GM18508 (cell line): ENCODE measurements around the gene MFNG.

Source experiments
- ATAC-seq: cut with Tn5 transposase; IDR thresholded peaks from one replicate; pipeline ENCODE4 v1.9.1; 2021; ENCODE audit warnings: moderate number of reproducible peaks; ENCODE audit not compliant: insufficient read depth, unreplicated experiment

Gene MFNG

DNA sequence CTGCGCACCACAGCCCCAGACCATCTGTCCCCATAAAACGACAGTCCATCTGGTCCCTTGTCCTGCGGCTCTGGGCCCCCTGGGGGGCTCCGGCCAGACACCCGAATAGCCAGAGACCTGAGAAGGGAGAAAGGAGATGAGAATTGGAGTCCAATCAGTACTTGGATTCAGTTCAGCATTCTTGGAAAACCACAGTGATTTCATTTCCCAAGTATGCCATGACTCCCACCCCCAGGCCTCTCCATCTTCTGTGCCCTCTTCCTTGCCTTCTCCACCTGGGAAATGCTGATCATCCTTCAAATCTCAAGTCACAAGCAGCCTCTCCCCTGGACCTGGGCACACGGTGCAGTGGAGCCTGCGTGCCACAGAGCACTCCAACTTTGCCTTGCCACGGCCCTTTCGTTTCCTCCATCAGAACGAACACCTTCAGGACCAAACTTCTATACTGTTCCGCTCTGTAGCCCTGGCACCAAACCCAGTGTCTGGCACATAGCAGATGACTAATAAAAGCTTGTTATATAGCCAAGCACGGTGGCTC is 10.9 kb upstream of the MFNG start:
- ATAC-seq: no peak

DNA sequence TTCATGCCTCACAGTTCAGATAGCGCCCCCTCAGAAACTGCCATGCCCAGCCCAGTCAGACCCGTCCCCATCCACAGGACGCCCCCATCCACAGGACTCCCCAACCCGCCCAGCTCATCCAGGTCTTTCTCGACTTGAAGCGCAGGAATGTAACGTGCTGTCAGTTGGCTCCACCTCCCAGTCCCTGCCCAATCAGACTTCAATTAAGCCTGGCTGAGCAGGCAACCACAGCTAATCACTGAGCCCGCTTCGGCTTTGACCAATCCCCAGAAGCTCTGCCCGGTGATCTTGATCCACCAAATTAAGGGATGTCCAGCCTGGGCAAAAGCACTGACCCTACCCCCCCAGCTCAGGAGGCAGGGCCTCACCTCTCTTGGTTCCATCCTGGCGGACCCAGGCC is 10.5 kb upstream of the MFNG start:
- ATAC-seq: no peak

DNA sequence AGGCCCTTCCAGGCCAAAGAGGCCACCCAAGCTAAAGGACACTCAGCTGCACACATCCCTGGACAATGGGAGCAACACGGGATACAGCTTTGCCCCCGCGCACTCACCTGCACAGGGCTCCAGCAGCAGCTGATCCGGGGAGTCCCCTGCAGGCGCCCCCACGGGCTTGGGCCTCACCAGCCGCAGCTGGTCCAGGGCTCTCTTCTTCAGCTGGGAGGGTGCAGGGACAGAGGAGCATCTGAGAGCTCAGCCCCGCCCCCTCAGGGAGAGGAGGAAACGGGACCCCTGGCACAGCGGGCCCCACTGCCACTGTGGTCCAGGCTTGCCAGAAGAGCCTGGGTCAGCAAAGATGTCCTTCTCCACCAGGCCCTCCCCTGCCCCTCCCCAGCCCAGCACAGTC is 7.8 kb upstream of the MFNG start:
- no peak for ATAC-seq

DNA sequence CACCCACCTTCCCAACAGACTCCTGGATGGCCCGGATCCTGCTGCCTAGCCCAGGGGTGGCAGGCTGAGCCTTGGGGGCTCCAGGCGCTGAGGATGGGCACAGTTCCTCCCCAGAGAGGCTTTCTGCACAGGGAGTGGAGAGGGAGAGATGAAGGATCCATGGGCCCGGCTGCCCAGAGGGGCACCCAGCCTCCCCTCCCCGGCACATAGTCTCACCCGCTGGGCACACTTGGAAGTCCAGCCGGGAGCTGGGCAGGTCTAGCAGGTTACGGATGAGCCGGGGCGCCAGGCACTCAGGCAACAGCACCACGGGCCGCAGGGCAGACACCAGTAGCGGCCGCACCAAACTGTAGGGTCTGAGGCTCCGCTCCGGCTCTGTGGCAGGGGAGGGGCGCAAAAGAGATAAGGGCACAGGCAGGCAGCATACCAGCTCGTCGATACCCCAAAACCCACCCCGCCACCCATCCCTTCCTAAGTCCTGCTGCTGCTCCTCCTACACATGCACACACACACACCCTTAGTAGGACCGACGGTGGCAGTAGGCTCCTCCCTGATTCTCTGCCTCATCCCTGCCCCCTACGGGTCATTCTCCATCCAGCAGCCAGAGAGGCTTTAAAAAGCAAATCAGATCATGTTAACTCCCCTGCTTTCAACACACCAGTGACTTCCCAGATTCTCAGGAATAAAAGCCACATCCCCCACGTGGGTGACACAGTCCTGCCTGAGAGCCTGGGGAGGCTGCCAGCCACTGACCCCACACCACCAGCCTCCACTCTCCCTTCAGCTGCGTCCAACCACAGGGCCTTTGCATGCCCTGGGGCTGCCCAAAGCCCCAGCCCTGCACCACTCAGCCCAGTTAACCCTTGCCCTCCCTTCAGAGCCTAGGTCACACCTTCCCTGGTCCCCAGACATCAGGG is 6.5 kb upstream of the MFNG start:
- ATAC-seq: no peak

DNA sequence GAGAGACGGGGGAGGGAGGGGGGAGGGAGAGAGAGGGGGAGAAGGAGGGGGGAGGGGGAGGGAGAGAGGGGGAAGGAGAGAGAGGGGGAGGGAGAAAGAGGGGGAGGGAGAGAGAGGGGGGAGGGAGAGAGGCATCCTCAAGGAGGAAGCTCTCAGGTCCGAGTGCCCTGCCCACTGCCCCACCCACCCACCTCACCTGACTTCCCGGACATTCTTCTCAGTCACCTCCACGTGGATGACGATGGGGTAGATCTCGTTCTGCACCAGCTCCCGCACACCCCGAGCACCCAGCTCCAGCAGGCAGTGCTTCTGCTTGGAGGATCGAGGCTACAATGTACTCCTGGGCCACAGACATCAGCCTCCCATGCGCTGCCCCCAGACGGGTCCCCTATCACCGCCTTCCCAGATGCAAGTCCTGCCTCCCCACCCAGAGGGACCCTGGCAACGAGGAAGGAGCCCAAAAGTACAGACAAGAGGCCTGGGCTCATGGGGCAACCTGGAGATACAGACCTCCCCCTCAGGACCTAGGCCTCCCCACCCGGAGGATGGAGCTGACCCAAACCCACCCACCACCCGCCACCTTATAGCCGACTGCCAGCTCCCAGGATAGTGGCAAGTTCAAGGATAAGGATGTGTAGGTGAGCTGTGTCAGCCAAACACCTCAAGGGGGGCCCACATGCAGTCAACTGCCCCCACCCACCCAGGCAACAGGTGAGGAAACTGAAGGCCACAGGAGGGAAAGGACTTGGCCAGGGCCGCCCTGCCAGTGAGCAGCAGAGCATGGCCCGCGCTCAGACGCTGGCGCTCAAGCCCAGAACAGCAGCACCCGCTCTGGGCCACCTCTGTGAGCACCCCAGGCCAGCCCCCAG is 5.6 kb upstream of the MFNG start:
- no peak for ATAC-seq

DNA sequence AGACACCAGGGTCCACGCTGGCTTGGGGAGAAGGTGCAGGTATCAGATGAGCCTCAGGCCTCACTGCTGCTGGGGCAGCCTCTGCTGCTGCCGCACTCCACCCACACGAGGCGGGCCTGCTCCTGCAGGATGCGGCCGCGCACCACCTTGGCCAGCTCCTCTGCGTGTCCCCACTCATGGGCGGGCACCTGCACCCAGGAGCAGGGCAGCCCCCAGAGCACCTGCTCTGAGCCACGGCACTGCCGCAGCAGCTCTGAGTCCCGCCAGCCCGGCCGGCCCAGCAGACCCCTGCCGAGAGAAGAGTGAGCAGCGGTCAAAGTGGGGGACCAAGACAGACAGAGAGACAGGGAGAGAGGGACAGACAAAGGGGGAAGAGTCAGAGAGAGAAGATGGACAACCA is 4.9 kb upstream of the MFNG start:
- ATAC-seq: no peak

DNA sequence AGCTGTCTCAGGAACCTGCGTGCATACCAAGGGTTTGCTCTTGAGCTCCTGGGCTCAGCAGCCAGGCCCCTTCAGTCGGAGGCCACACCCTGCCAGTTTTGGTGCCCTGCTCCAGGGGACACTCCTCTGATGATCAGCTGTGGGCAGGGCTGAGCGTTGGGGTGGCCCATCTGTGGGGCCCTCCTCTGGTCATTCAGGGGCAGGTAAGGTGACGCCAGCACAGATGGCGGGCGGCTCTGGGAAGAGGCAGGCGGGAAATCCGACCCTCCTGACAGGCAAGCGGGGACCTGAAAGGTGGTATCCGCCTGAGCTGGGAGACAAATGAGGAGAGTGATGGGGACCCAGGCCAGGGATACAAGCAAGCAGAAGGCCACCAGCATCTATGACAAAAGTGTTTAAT is 3.8 kb upstream of the MFNG start:
- ATAC-seq: no peak

DNA sequence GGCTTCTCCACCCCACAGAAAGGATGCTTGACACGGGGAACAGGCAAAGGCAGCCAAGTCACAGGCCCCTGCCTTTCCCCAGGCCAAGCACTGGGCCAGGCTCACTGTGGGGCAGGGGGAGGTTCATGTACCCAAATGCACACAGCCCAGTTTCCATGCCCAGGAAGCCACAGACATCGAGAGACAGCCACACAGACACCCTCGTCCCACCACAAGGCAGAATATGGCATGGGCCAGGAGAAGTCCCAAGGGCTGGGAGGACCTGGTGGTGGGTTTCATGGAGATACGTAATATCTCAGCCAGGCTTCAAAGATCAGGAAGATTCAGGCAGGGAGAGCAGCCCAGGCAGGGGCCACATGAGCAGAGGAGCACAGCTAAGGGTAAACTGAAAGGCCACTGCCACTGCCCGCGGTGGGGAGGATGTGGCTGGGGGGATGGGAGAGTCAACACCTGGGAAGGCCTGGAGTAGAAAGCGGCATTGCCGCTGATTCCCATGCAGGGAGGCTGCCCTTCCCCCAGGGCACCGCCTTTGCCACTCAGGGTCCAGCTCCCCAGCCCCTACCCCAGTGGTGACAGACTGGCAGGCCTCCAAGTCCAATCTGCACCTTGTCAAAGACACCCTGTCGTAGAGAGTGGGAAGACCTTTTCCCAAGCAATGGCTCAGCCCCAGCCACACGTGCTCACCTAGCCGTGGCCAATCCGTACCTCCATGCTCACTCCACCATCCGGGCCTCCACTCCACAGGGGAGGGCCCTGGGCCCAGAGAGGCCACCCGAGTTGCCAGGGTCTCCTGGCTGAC is 2.4 kb upstream of the MFNG start:
- no peak for ATAC-seq

DNA sequence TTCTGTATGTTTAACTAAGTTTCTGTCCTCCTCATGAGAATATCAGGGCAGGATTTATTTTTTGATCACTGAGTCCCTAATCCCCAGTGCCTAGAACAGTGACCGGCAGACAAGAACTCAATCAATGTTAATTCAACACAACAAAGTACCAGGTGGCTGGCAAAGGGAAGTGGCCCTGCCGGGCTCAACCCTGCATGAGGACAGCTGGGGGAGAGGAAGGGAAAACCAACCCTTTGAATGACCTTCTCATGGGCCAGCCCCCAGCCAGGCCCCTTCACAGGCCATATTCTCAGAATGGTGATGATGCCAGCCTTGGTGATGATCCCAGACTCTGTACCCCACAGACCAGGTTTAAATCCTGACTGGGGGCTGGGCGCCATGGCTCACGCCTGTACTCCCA is 1.4 kb upstream of the MFNG start:
- ATAC-seq: no peak

DNA sequence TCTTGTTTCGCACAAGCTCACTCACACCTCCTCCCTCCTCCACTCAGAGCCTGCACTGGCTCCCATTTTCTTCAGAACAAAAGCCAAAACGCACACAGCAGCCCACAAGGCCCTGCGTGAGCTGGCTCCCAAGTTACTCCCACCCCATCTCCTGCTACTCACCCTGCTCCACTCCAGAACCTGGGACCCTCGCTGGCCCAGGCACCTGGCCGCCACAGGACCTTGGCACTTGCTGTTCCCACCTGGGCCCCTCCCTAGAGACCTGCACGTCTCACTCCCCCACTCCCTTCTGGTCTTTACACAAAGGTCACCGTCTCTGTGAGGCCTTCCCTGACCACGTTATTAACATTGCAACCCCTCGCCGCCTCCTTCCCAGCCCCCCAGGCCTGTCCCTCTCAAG is 945 bp upstream of the MFNG start:
- ATAC-seq: no peak

DNA sequence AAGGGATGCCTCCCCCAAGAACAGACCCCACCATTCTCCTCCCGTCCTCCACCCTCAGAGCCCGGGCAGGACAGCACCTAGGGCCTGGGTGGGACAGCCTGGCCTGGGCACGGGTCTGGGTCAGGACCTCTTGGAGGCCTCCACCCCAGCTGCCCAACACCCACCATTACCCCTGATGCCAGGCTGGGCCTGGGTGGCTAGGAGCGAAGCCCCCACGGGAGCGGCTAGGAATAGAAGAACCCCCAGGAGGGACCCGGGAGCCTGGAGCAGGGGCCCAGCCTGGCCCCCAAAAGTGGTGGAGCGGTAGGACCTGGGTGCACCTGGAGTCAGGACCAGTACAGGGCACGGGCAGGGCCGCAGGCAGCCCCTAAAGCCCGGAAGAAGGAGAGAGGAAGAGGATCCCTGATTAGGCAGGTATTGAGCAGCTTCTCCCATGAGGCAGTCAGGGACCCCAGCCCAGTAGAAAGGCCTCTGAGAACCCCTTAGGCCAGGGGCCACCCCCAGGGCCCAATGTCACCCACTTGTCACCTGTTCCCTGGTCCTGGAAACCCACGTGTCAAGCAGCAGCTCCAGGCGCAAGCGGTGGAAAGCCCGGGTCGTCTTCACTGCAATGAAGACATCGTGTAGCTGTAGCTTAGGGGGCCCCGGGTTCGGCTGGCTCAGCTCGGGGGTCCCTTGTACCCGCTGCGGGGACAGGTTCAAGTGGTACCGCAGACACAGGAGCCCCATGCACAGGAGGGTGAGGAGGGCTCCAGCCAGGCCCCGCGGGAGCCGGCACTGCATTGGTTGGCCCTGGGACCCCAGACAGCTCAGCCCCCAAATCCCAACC is 575 bp downstream of the MFNG start:
- ATAC-seq: no peak

DNA sequence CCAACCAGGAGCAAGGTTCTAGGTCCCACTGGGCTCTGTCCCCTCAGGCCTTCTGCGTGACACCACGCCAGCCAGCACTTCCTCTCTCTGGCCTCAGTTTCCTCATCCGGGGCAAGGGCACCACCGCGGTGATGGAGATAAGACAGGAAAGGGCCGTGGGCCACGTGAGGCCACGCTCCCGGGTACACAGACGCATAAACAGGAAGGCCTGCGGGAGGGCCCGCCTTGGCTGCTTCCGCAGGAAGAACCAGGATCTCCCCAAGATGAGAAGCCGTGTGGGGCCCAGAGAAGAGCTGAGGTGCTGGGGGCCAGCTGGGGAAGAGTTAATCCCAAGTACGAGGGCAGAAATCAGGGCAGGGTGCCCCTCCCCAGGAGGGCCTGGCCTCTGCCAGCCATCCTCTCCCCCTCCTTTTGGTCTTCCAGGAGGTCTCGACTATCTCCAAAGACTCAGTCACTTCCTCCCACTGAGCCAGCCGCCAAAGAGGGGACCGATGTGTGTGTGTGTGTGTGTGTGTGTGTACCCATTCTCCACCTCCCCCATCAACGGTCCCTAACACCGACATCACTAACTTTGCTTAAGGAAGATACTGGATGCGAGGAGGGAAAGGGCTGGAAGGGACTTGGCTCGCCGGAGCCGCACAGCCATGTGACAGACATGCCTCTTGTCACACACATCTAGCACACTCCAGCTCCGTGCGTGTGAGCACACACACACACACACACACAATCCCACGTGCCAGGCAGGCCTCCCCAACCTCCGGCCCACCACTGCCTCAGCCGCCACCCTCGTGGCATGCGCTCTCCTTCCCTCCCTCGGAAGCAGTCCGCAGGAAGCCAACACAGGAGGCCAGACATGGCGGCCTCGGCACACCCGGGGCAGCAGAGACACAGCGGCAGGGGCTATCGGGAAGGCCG is 1.4 kb downstream of the MFNG start:
- no peak for ATAC-seq

DNA sequence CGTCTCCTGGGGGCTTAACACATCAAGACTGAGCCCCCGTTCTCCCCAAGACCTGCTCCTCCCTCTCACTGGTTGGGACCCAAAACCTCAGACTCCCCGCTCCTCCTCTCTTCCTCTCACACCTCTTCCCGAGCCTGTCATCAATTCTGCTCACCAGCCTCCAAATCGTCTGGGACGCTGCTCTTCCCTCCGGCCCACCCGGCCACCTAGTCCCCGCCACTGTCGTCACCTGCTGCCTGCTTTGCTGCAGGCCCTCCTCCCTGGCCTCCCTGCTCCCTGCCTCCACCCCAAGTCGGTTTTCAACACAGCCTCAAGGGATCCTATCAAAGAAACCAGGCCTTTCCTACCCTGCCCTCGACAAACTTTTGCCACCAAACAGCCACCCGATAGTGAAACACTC is 3.1 kb downstream of the MFNG start:
- no peak for ATAC-seq

DNA sequence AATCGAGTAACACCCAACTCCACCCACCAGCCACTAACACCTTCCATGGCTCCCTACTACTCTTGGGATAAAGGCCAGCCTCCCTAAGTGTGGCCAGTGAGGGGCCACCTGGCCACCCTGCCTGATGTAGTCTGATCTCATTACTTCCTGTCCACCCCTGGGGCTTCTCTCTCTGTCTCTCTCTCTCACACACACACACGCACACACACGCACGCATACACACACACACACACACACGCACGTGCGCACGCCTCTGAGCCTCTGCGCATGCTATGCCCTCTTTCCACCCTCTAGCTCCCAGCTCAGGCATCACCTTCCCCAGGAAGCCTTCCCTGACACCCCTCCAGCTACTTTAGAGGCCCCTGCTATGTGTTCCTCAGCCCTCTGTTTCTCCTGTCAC is 3.9 kb downstream of the MFNG start:
- ATAC-seq: no peak

DNA sequence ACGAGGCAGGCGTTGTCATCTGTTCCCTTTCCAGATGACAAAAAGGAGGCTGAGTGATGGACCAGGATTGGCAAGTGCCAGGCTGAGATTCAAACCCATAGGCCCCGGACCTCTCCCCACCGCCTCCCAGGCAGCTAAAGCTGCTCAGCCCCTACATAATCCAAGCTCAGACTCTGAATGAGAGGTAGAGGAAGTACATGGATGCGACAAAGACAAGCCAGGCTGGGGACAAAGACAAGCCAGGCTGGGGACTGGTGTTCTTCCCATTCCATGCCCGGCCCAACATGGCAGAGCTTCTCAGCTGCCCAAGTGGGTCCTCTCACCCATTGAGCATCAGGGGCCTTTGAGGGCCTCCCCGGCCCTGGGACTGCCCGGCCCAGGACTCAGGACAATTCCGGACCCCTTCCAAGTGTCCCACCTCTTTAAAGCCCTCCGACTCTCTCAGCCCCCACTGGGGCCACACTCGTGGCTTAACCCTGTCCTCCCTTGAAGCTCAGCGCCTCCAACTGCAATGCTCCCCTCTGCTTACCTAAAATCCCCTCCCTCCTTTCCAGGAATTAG is 4.8 kb downstream of the MFNG start:
- no peak for ATAC-seq

DNA sequence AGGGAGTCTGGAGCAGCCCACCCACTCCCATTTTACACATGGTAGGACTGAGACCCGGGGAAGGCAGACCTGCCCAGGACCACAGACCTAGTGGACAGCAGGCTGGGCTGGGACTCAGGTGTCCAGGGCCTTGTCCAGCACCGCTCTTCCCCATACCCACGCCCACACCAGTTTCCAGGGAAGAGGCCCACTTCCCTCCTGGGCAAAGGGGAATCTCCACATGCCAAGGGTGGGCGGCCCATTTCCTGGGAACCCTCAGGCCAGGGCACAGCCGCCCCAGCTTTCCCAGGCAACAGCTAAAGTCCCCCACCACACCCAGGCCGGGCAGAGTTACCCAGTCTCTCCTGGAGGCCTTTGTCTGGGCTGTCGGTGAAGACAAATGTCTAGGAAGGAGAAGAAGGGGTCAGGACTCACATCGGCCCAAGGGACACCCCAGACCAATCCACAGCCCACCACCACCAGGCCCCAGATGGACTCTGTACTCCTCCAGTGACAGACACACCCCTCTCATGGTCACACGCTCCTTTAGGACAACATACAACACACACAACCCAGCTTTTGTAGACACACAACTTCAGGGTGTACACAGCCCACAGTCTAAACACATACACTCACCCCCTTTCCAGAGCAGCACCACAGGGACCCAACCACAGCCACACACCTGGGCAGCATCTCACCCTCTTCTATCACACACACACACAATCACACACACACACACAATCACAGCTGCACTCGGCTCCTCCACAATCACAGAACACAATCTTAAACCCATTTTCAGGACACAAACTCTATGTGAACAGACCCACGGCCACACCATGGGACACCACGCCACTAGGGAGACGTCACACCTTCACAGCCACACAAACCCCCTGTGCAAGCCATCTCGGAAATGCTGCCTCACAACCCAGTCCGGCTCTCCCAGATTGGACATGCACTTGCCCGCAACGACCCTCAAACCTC is 5.5 kb downstream of the MFNG start:
- no peak for ATAC-seq

DNA sequence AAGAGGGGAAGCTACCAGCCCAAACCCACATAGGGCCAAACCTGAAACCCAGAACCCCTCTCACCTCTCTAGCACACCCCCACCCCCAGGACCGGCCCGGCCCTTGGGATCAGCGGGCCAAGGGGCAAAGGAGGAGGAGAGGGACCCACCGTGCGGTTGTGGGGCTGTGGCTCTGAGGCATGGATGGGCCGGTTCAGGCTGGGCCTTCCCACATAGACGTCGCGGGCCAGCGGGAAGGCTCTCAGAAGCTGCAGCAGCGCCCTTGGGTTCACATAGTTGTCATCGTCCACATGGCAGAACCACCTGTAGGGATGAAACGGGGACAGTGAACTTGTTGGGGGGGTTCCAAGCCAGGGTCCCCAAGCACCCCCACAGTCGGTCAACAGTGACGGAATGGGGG is 7.0 kb downstream of the MFNG start:
- ATAC-seq: no peak
